KG1 (cell line): ENCODE data around the gene DISP3.

Experiments
- DNase-seq: peaks from one replicate; lab custom pipeline; 2025; lab: John Stamatoyannopoulos, UW

DISP3 gene

GRCh38 chr1:11478571-11479374, at the start of gene DISP3:
Gene DISP3, plus strand, starts transcription at chr1:11479155. Its CDS starts 21,838 bp downstream, at chr1:11500993.
- DNase-seq, result peak; percentile 47

- no peak for DNase-seq
These were observed 49.7 kb upstream of the DISP3 start for GRCh38 chr1:11429226-11429625.

- no peak for DNase-seq
These were observed 49.0 kb upstream of the DISP3 start for GRCh38 chr1:11429935-11430334.

- DNase-seq, result no peak
These were observed 46.9 kb upstream of the DISP3 start for GRCh38 chr1:11431941-11432507.

DNA sequence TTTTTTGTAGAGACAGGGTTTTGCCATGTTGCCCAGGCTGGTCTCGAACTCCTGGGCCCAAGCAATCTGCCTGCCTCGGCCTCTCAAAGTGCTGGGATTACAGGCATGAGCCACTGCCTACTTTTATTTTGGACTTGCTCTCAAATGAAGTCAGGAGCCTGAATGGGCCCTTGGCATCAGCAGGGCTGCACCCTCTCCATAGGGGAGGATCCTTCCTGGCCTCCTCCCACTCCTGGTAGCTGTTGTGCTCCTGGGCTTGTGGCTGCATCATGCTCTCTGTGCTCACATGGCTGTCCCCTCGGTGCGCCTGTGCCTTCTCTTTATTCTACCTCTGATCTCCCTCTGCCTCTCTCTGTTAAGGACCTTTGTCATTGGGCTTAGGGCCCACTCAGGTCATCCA, 46.4 kb upstream of the DISP3 start:
- no peak for DNase-seq

DNA sequence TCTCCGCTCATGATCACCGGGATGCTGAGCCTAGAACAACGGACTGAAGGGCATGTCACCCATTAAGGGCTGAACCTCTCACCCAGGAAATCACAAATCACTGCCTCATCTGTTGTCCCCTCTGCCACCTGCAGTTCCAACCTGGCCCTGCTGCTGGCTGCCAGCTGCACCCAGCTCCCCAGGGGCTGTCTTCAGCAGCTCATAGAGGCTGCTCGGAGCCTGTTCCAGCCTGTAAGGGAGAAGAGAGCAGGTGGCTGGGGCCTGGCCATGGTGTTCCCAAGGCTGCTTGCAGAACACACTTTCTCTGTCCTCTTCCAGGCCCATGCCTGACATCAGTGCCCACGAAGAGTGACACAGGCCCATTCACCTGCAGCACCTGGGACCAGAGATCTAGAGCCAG, 44.5 kb upstream of the DISP3 start:
- DNase-seq, result no peak

- DNase-seq, result no peak
These were observed 44.0 kb upstream of the DISP3 start for GRCh38 chr1:11434926-11435325.

- no peak for DNase-seq
These were observed 40.0 kb upstream of the DISP3 start for GRCh38 chr1:11438996-11439395.

- no peak for DNase-seq
These were observed 37.6 kb upstream of the DISP3 start for GRCh38 chr1:11441211-11441952.

- DNase-seq, result no peak
These were observed 35.9 kb upstream of the DISP3 start for GRCh38 chr1:11443043-11443442.

DNA sequence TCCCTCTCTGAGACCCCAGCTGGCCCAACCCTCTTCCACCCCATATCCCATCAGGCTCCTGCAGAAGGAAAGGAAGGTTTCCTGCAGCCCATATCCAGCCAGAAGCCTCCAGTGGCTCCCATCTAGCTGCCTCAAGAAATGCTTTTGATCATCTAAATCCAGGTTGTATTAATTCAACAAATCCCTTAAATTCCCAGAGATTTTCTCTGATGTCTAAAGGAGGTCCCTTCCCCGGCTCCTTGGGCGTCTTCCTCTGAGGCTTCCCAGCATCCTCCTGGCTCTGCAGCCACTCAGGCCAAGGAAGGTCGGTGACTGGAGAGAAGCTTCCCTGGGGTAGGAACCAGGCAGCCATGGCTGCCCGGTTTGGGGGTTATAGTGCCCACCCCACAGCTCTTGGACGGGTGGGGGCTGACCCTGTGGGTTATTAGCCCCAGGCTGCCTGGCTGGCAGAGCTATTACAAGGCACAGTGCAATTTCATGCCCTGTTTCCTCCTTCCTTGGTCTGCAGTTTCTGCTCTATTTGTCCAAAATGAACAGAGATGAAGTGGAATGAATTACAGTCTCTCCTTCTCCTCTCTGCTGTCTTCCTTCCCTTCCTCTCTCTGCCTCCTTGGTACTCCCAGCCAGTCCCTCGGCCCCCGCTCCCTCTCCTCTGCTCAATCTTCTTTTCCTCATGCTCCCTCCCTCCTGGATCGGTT, 34.8 kb upstream of the DISP3 start:
- no peak for DNase-seq

- DNase-seq, result no peak
These were observed 34.0 kb upstream of the DISP3 start for GRCh38 chr1:11444907-11445306.

DNA sequence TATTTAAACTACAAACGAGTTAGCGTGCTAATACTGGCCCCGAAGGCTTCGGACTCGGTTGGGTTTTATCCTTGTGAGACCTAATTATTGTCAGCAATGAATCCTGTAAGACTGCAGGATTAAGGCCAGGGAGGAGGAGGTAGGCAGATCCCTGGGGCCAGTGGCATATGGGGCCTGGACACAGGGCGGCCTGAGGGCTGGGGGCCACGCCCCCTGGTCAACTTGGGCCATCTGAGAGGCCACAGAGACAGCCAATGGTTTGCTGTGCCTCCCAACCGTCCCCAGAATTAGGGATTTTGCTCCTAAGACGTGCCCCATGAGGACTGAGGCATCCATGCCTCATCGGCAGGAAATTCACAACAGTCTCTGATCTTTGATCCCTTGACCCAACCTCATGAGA, 31.1 kb upstream of the DISP3 start:
- no peak for DNase-seq

DNA sequence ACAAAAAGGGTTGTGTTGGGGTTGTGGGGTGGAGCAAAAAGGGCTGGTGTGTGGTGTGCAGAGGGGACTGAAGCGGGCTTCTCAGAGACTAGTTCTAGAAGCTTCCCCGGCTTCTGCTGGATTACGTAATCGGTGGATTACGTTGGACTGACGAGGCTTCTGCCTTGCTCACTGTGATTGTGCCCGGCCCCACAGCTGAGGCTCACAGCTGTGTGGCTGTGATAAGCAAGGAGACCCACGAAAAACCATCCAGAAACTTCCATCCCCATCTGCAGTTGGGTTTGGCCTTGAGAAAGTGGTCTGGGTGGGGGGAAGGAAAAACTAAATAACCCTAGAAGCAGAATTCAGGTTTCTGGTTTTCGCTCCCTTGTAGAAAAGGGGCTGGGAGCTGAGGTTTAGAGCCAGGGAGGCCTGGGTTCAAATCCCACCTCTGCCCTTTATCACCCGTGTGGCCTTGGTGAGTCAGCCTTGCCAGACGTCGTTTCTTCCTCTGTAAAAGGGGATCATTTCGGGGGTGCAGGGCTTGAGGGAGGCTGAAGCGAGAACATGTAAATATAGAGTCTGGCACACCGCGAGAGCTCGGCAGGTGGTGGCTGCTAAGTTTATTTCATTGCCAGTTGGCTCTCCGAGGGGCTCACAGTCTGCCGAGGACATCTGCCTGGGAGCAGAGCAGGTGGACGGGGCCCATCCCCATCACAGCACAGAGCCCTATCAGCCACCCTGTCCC, 30.4 kb upstream of the DISP3 start:
- DNase-seq, result no peak

DNA sequence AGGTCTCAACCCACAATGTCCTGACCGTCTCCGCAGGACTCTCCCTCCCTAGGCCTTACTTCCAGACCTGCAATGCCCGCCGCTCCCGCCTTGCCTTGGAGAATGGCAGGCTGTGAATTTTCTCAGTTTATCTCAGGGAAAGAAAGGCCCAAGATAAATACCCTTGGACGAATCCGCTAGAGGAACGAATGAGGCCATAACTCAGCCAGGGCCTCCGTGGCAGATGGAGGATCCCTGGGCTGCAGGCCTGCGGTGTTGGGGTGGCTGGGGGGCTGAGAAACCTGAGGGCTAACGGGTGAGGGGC, 29.9 kb upstream of the DISP3 start:
- no peak for DNase-seq

DNA sequence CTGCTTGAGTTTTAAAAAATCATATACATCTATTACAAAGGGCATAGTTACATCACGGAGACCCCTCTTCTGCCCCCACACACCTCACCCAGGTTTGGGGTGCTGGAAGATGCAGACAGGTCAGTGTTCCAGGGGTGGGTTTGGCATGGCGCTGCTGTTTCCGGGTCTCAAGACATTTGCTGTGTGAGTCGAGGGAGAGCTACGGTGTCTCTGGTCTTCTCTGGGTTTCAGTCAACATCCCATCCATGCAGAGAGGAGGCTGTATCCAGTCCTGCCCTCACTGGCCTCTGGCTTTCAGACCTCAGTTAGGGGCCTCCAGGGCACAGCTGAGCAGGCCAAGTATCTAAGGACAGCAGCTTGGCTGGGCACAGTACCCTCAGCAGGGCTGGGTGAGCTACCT, 28.6 kb upstream of the DISP3 start:
- DNase-seq, result no peak

DNA sequence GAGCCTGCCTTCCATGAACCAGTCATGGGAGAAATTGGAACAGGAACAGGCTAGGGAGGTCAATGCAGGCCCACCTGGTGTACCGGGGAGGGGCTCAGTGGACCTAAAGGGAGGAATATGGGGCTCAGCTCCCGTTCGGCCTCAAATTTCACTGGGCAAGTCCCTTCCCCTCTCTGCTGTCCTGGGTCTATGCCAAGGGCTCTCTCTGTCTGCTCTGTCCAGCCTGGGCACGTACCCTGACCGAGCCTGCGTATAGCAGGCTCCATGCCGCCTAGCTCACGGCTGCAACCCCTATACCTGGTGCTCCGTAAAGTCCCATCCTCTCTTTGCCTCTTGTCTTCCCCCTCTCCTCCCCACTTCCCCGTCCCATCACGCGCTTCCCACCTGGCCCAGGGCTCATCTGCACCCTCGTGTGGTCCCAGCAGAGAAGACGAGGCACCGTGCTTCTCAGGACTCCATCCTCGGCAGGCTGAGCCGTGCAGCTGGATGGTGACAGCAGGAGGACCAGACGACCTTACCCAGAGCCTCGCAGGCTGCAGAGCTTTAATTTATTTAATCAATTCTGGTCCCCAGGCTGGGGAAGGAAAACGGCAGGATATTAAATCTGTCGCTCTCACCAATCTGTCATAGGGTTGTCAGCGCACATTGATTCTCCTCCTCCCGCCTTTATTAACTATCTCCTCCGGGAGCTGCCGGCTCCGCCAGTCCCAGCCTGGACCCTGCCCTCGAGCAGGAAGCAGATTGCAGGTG, 25.0 kb upstream of the DISP3 start:
- DNase-seq, result no peak

DNA sequence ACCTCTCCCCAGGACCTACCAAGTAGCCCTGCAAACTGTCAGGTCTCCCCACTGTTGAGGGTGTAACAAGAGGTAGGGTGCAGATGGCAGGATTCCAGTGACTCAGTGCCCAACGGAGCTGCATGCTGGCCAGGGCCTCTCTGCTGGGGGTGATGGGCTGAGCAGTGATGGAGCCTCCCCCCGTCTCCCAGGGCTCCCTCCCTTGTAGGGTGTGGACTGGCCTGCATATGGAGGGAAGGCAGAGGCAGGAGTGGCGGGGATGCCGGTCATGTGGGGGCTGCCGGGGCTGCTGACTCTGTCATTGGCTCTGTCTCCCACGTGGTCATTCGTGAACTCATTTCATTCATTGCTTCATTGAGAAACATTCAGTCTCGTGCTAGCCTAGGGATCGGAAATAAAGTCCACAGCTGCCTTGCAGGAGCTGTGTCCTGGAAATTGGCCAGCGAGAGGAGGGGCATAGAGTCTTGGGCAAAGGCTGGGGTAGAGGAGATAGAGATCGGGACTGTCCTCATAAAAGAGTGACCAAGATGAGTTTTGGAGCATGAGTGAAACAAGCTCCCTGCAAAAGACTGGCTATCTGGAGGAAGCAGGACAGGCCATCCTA, 22.9 kb upstream of the DISP3 start:
- no peak for DNase-seq

GRCh38 chr1:11456965-11457364, 22.0 kb upstream of the DISP3 start:
- no peak for DNase-seq

DNA sequence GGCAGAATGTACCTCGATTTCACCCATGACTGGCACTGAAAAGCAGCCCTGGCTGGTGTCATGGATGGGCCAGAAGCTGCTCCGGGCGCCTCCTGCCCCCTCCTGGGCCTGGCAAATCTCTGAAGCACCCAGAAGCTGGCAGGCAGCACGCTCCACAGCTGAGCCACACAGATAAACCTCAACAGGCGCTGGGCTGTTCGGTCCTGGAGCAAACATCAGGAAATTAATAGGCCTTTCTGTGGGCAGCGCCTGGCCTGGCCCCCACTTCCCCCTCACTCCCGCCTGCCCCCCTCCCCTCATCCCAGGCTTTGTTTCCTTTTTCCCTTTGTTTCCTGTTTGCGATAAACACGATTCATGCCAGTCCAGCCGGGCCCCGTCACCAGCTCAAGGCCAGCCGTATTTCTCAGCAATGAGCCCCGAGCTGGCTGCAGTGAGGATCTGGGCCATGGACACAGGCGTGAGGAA, 20.1 kb upstream of the DISP3 start:
- DNase-seq, result no peak
